BE2C (cell line): ENCODE results near the gene TRPM3.

Experiments used
- DNase-seq: peaks from one replicate; pipeline ENCODE4 v3.0.0-alpha.2; 2020
- H3K27me3 ChIP-seq: fragments of 250-450 bp; sonication (Bioruptor Pico); 2 replicates; pipeline ENCODE4 v1.5.1; 2020; ENCODE audit warnings: mild to moderate bottlenecking
- H3K36me3 ChIP-seq: fragments of 250-450 bp; sonication (Bioruptor Pico); 2 replicates; pipeline ENCODE4 v1.5.1; 2020; ENCODE audit warnings: mild to moderate bottlenecking
- H3K4me1 ChIP-seq: fragments of 250-450 bp; sonication (Bioruptor Pico); 2 replicates; pipeline ENCODE4 v1.5.1; 2020
- H3K4me3 ChIP-seq: 2 replicates; pipeline ENCODE4 v1.5.1; 2011; ENCODE audit warnings: low read depth, low read length
- H3K9me3 ChIP-seq: fragments of 250-450 bp; sonication (Bioruptor Pico); 2 replicates; pipeline ENCODE4 v1.5.1; 2020
- TF ChIP-seq, protein P1 (sequence below): IDR thresholded peaks from 2 replicates; pipeline ENCODE4 v1.5.1; 2012; ENCODE audit warnings: mild to moderate bottlenecking, low read depth, low read length

TRPM3 gene

DNA sequence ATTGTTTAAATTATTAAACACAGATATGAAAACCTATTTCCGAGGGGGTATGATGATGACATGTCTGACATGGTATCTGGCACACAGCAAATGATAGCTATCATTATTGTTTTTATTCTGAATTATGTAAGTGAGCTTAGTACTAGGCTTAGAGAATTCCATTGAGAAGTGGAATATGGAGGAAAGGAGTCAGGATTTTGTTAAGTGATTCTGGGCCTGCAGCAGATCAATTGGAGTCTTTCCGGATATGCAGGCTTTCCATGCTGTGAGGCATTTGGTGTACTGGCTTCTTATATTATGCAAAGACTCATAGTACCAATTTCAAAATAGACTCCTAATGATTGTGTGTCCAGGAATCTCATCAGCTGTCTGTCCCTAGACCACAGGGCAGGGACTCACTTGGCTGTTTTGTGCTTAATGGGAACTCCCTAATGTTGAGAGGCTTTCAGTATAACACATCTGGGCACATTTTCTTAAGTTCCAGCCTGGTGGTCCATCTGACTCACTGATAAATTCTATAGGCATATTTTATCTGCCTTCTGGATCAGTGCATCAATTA lies 527.0 kb downstream of the TRPM3 start:
- DNase-seq: no peak
- Histone ChIP-seq H3K36me3 (no peaks in the 10 kb centered on the region), H3K27me3 (no peaks in the 10 kb centered on the region), H3K4me3 (no peak overlapping the region), H3K9me3 (no peaks in the 10 kb centered on the region), H3K4me1 (peaks cover 10% of the 10 kb centered on the region)
- TF ChIP-seq, protein P1, sequence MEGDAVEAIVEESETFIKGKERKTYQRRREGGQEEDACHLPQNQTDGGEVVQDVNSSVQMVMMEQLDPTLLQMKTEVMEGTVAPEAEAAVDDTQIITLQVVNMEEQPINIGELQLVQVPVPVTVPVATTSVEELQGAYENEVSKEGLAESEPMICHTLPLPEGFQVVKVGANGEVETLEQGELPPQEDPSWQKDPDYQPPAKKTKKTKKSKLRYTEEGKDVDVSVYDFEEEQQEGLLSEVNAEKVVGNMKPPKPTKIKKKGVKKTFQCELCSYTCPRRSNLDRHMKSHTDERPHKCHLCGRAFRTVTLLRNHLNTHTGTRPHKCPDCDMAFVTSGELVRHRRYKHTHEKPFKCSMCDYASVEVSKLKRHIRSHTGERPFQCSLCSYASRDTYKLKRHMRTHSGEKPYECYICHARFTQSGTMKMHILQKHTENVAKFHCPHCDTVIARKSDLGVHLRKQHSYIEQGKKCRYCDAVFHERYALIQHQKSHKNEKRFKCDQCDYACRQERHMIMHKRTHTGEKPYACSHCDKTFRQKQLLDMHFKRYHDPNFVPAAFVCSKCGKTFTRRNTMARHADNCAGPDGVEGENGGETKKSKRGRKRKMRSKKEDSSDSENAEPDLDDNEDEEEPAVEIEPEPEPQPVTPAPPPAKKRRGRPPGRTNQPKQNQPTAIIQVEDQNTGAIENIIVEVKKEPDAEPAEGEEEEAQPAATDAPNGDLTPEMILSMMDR: no peak

DNA sequence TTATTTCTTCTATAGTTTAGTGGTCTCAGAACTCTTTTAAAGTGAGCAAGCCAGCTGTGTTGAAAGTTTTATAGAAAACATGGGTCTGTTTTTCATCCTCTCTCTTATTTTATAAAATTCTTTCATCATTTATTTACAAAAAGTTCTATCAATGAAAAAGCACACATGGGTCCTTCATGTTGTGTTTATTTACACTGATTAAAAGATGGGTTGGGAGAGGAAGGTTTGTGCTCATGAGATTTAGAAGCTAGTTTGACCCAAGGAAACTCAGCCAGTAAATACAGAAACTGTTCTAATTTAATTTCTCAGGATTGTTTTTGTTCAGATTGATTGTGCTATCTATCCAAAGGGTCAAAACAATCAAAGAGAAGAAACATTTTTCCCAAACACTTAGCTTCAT lies 528.2 kb downstream of the TRPM3 start:
- no peaks in the 10 kb centered on the region for H3K9me3 ChIP-seq
- H3K4me3 ChIP-seq: no peak overlapping the region
- no peak for DNase-seq
- no peaks in the 10 kb centered on the region for H3K36me3 ChIP-seq
- TF ChIP-seq, protein P1: no peak
- peaks cover 10% of the 10 kb centered on the region for H3K4me1 ChIP-seq
- no peaks in the 10 kb centered on the region for H3K27me3 ChIP-seq

DNA sequence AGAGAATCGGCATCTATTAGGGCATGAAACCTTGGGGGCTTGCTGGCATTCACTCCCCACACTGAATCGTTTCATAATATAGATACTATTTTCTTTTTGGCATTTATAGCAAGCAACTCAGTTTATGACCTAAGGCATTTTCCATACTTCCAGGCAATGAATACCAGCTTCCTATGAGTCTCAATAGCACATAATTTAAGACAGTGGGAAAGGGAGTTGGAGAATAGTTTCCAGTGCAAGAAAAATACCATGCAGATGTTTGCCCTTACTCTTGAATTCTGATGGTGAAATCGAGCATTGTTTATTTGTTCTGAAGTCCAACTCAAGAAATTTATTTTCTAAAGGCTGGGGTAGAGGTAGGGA lies 531.1 kb downstream of the TRPM3 start:
- Histone ChIP-seq H3K4me1 (peaks cover 10% of the 10 kb centered on the region), H3K9me3 (no peaks in the 10 kb centered on the region), H3K4me3 (no peak overlapping the region), H3K36me3 (no peaks in the 10 kb centered on the region), H3K27me3 (no peaks in the 10 kb centered on the region)
- TF ChIP-seq, protein P1: no peak
- DNase-seq: no peak

DNA sequence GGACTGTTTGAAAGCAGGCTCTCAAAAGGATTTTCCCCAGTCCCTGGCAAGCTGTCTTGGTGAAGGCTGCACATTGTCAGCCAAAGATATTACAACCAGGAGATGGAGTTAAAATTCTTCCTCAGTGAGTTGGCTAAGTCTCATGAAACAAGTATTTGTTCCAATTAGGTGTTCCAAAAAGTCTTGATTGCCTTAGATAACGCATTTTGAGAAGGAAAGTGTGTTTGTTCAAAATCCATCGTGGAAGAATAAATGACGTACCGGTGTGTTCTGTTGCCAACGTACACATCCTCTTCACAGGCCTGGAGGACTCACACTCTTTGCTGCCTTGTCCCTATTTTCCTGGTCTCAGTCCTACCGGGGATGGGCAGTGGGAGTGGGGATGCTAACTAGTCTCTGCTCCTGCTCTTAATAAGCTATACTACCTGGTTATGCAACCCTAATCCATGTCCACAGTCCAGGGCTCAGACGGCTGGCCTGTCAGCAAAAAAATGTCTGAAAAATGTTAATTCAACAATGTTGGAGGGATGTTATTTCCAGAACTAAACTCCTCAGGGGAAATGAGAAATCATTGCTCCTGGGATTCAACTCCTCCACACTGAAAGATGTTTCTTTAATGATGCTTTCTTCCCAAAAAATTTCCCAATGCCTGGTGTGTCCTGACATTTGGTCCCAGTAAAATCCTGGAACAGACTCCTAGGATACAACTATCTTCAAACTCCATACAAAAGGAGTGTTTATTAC lies 531.7 kb downstream of the TRPM3 start:
- DNase-seq: no peak
- H3K36me3 ChIP-seq: no peaks in the 10 kb centered on the region
- no peaks in the 10 kb centered on the region for H3K27me3 ChIP-seq
- H3K9me3 ChIP-seq: no peaks in the 10 kb centered on the region
- no peak overlapping the region for H3K4me3 ChIP-seq
- peaks cover 7% of the 10 kb centered on the region for H3K4me1 ChIP-seq
- TF ChIP-seq, protein P1: no peak

DNA sequence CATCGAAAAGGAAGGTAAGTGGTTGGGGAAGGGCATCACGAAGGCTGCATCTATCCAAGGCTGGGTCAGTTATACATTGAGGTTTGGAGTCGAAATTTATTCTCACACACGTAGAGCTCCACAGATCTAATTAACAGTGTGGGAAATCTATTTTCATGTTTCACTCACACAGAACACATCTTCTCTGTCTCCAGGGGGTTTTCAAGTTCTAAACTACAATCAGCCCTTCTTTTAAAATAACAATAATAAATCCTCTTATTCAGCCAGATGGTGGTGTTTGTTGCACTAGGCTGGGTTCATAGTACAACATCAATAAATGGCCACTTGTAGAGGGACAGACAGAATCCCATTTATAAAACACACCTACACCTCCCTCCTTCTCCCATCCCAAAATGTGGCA lies 532.4 kb downstream of the TRPM3 start:
- TF ChIP-seq, protein P1: no peak
- no peaks in the 10 kb centered on the region for H3K27me3 ChIP-seq
- H3K9me3 ChIP-seq: no peaks in the 10 kb centered on the region
- peaks cover under 1% of the 10 kb centered on the region; the same call in 1 of the 2 replicates for H3K4me1 ChIP-seq
- no peak for DNase-seq
- H3K4me3 ChIP-seq: no peak overlapping the region
- no peaks in the 10 kb centered on the region for H3K36me3 ChIP-seq

DNA sequence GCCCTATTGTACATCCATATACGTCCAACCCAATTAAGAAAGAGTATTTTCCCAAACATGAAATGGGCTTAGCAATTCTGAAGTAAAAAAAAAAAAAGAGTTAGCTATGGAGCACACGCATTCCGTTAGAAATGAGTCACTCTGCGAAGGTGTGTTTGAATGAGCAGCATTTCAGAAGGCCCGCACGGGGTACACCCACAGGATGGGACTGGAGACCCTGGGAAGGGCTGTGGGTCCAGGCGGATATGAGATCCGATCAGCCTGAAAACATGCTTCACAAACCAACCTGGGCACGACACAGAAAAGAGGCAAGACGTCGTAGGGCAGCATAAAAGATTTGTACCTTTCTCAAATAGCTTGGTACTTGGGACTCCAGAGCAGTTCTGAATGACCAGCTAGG lies 533.0 kb downstream of the TRPM3 start:
- Histone ChIP-seq H3K36me3 (no peaks in the 10 kb centered on the region), H3K4me1 (no peaks in the 10 kb centered on the region), H3K9me3 (no peaks in the 10 kb centered on the region), H3K4me3 (no peak overlapping the region), H3K27me3 (no peaks in the 10 kb centered on the region)
- TF ChIP-seq, protein P1: no peak
- no peak for DNase-seq
